ENCODE measurements around the gene KRT28. TPM values are rescaled to one million over a fixed set of nuclear protein-coding genes. Genes with fewer than 3 reads are reported as not detected.

KRT28 gene
- total and polyA plus RNA-seq, 2 donors (not counting 1 experiment from before 2014, with no cell fraction given), result not detected

DNA sequence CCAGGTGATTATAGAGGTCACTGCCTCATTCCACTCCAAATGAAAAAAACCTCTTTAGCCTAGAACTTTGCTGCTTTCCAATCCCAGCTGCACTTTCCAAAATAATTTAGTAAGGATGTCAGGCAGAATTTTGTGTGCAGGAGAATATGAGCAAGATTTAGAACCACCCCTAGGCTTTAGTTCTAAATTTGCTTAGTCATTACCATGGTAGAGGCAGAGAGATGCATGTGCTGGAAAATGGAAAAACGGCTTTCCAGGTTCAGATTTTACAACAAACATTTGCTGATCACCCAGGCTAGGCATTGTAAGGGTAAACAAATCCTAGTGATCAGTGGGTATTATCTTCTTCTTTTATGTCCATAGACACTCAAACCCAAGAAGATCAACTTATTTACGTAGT lies 34.1 kb downstream of the KRT28 start:
- Histone ChIP-seq H2AFZ (ENCODE audit: low read length) (no peak overlapping the region), H3K36me3 (ENCODE audit: control insufficient read depth, insufficient read depth, low read length) (no peaks in the 10 kb centered on the region), H3K4me1 (ENCODE audit: control insufficient read depth, extremely low read depth, insufficient read depth, low read length) (no peaks in the 10 kb centered on the region), H3K9ac (ENCODE audit: insufficient read depth, low read length) (no peak overlapping the region), H3K27ac (ENCODE audit: insufficient read depth, low read length) (no peak overlapping the region), H3K4me3 (replicated peaks in 1 of 4; ENCODE audit: control extremely low read depth in 1 of 4, insufficient read depth in 1 of 4, low read depth in 3 of 4, low read length in 4 of 4) (no peak overlapping the region), H3K9me3 (ENCODE audit: control insufficient read depth, insufficient read depth, low read depth, low read length) (no peaks in the 10 kb centered on the region), H3K27me3 (ENCODE audit: control insufficient read depth, insufficient read depth, low read length) (peaks cover 3% of the 10 kb centered on the region), H4K20me1 (ENCODE audit: control insufficient read depth, extremely low read depth, insufficient read depth, low read length) (no peaks in the 10 kb centered on the region), H3K4me2 (ENCODE audit: extremely low read depth, insufficient read depth, low read length) (no peak overlapping the region), H3K79me2 (ENCODE audit: control insufficient read depth, insufficient read depth, low read length) (no peaks in the 10 kb centered on the region)
- no peak for DNase-seq (ENCODE audit: low read depth in 2 of 2)
- TF ChIP-seq, protein P1, sequence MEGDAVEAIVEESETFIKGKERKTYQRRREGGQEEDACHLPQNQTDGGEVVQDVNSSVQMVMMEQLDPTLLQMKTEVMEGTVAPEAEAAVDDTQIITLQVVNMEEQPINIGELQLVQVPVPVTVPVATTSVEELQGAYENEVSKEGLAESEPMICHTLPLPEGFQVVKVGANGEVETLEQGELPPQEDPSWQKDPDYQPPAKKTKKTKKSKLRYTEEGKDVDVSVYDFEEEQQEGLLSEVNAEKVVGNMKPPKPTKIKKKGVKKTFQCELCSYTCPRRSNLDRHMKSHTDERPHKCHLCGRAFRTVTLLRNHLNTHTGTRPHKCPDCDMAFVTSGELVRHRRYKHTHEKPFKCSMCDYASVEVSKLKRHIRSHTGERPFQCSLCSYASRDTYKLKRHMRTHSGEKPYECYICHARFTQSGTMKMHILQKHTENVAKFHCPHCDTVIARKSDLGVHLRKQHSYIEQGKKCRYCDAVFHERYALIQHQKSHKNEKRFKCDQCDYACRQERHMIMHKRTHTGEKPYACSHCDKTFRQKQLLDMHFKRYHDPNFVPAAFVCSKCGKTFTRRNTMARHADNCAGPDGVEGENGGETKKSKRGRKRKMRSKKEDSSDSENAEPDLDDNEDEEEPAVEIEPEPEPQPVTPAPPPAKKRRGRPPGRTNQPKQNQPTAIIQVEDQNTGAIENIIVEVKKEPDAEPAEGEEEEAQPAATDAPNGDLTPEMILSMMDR (conservative IDR thresholded peaks at IDR 0.05 in 1 of 2, IDR thresholded peaks at IDR 0.05 in 1 of 2; ENCODE audit: low read depth in 1 of 2, low read length in 2 of 2), result no peak
- TF ChIP-seq EZH2 (IDR thresholded peaks at IDR 0.05; ENCODE audit: low read length, missing control alignments), result no peak

DNA sequence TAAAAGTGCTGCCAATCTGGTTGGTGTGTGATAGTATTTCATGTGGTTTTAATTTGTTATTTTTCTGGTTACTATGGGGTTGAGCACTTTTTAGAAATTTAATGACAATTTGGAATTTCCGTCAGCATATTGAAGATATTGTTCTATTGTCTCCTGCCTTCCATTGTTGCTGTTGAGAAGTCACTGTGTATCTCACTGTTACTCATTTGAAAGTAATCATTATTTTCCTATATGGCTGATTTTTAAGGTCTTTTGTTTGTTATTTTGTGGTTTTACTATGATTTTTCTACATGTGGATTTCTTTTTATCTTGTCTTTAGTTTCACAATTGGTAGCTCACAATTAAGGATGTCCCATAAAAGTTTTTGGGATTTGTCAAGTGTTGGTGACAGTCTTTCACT lies 36.0 kb downstream of the KRT28 start:
- Histone ChIP-seq H3K79me2 (ENCODE audit: control insufficient read depth, insufficient read depth, low read length) (no peaks in the 10 kb centered on the region), H3K9me3 (ENCODE audit: control insufficient read depth, insufficient read depth, low read depth, low read length) (no peaks in the 10 kb centered on the region), H3K36me3 (ENCODE audit: control insufficient read depth, insufficient read depth, low read length) (no peaks in the 10 kb centered on the region), H3K4me1 (ENCODE audit: control insufficient read depth, extremely low read depth, insufficient read depth, low read length) (no peaks in the 10 kb centered on the region), H3K27ac (ENCODE audit: insufficient read depth, low read length) (no peak overlapping the region), H4K20me1 (ENCODE audit: control insufficient read depth, extremely low read depth, insufficient read depth, low read length) (no peaks in the 10 kb centered on the region), H3K27me3 (ENCODE audit: control insufficient read depth, insufficient read depth, low read length) (peaks cover 3% of the 10 kb centered on the region), H3K4me3 (replicated peaks in 1 of 4; ENCODE audit: control extremely low read depth in 1 of 4, insufficient read depth in 1 of 4, low read depth in 3 of 4, low read length in 4 of 4) (no peak overlapping the region), H3K4me2 (ENCODE audit: extremely low read depth, insufficient read depth, low read length) (no peak overlapping the region), H3K9ac (ENCODE audit: insufficient read depth, low read length) (no peak overlapping the region), H2AFZ (ENCODE audit: low read length) (no peak overlapping the region)
- TF ChIP-seq, protein P1 (conservative IDR thresholded peaks at IDR 0.05 in 1 of 2, IDR thresholded peaks at IDR 0.05 in 1 of 2; ENCODE audit: low read depth in 1 of 2, low read length in 2 of 2), result no peak
- TF ChIP-seq EZH2 (IDR thresholded peaks at IDR 0.05; ENCODE audit: low read length, missing control alignments), result no peak
- DNase-seq (ENCODE audit: low read depth in 2 of 2), result no peak

DNA sequence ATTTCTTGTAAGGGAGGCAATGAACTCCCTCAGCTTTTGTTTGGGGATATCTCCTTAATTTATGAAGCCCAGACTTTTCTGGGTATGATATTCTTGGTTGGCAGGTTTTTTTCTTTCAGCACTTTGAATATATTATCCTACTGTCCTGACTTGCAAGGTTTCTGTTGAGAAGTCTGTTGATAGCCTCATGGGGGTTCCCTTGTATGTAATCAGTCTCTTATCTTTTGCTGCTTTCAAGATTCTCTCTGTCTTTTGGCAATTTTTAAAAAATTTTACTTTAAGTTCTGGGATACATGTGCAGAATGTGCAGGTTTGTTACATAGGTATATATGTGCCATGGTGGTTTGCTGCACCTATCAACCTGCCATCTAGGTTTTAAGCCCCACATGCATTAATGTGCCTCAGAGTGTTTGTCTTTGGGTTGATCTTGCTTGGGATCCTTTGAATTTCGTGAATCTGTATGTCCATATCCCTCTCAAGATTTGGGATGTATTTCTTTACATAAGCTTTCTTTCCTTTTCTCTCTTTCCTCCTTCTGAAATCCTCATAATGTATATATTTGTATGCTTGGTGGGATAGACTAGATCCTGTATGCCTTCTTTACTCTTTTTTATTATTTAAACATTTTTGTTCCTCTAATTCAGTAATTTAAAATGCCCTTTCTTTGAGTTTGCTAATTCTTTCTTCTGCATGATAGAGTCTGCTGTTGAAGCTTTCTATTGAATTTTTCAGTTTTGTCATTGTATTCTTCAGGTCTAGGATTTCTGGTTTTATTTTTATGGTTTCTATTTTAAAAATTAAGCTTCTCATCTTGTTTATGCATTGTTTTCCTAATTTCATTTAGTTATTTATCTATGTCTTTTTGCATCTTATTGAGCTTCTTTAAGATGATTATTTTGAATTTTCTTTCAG lies 39.4 kb downstream of the KRT28 start:
- no peak for DNase-seq (ENCODE audit: low read depth in 2 of 2)
- no peak overlapping the region for H3K4me2 ChIP-seq (ENCODE audit: extremely low read depth, insufficient read depth, low read length)
- no peaks in the 10 kb centered on the region for H3K36me3 ChIP-seq (ENCODE audit: control insufficient read depth, insufficient read depth, low read length)
- no peak overlapping the region for H3K27ac ChIP-seq (ENCODE audit: insufficient read depth, low read length)
- H3K27me3 ChIP-seq (ENCODE audit: control insufficient read depth, insufficient read depth, low read length), result peaks cover 2% of the 10 kb centered on the region
- no peak overlapping the region for H3K9ac ChIP-seq (ENCODE audit: insufficient read depth, low read length)
- no peaks in the 10 kb centered on the region for H3K4me1 ChIP-seq (ENCODE audit: control insufficient read depth, extremely low read depth, insufficient read depth, low read length)
- H2AFZ ChIP-seq (ENCODE audit: low read length), result no peak overlapping the region
- TF ChIP-seq, protein P1 (conservative IDR thresholded peaks at IDR 0.05 in 1 of 2, IDR thresholded peaks at IDR 0.05 in 1 of 2; ENCODE audit: low read depth in 1 of 2, low read length in 2 of 2), result no peak
- TF ChIP-seq EZH2 (IDR thresholded peaks at IDR 0.05; ENCODE audit: low read length, missing control alignments), result no peak
- H3K79me2 ChIP-seq (ENCODE audit: control insufficient read depth, insufficient read depth, low read length), result no peaks in the 10 kb centered on the region
- no peaks in the 10 kb centered on the region for H4K20me1 ChIP-seq (ENCODE audit: control insufficient read depth, extremely low read depth, insufficient read depth, low read length)
- no peak overlapping the region for H3K4me3 ChIP-seq (replicated peaks in 1 of 4; ENCODE audit: control extremely low read depth in 1 of 4, insufficient read depth in 1 of 4, low read depth in 3 of 4, low read length in 4 of 4)
- no peaks in the 10 kb centered on the region for H3K9me3 ChIP-seq (ENCODE audit: control insufficient read depth, insufficient read depth, low read depth, low read length)

All from fibroblast of lung (primary cell).